Ascending aorta (tissue), 2 donors: Measurements from ENCODE around the gene FLRT1. TPM values are rescaled to one million over a fixed set of nuclear protein-coding genes. Genes with fewer than 3 reads are reported as not detected.

Experiments used
- DNase-seq, 2 donors: peaks; one replicate each; pipeline ENCODE4 v3.0.0-alpha.2; 2019; ENCODE audit warnings: low spot score in 2 of 2
- H3K27ac ChIP-seq, 2 donors: fragments of 200-600 bp; sonication (generic); one replicate each; pipeline ENCODE4 v1.5.1; 2016 to 2017; ENCODE audit warnings: mild to moderate bottlenecking in 1 of 2
- H3K27me3 ChIP-seq: fragments of 200-600 bp; sonication (generic); one replicate; pipeline ENCODE4 v1.5.1; 2017
- H3K36me3 ChIP-seq, 2 donors: fragments of 200-600 bp; sonication (generic); one replicate each; pipeline ENCODE4 v1.5.1; 2016
- H3K4me1 ChIP-seq, 2 donors: fragments of 200-600 bp; sonication (generic); one replicate each; pipeline ENCODE4 v1.5.1; 2016 to 2017; ENCODE audit warnings: mild to moderate bottlenecking in 1 of 2
- H3K4me3 ChIP-seq, 2 donors: fragments of 200-600 bp; sonication (generic); one replicate each; pipeline ENCODE4 v1.5.1; 2016 to 2017; ENCODE audit warnings: mild to moderate bottlenecking in 1 of 2
- H3K9me3 ChIP-seq, 2 donors: fragments of 200-600 bp; sonication (generic); one replicate each; pipeline ENCODE4 v1.5.1; 2016
- intact Hi-C: fragments of 100-400 bp; cut with DNase I; formaldehyde crosslinking; loops from one replicate; pipeline ENCODE4 v1.15.1; 2023
- total RNA-seq: library from RNA; depleted of rRNA; stranded (reverse); fragments of >200 nt; gene quantifications from one replicate; pipeline ENCODE4 v1.1.0, GENCODE V29; 2016
- TF ChIP-seq, protein P1 (sequence below), 3 experiments: fragments of 200-600 bp in 2 of 3; fragments of 450-650 bp in 1 of 3; sonication (generic) in 2 of 3; IDR thresholded peaks; one replicate each; pipeline ENCODE4 v1.5.1; 2016 to 2019; ENCODE audit warnings: antibody characterized with exemption in 3 of 3, mild to moderate bottlenecking in 1 of 3, moderate library complexity in 1 of 3

Gene FLRT1
- total RNA-seq, 1 donor from 2014 or later, result 10.3 TPM

DNA sequence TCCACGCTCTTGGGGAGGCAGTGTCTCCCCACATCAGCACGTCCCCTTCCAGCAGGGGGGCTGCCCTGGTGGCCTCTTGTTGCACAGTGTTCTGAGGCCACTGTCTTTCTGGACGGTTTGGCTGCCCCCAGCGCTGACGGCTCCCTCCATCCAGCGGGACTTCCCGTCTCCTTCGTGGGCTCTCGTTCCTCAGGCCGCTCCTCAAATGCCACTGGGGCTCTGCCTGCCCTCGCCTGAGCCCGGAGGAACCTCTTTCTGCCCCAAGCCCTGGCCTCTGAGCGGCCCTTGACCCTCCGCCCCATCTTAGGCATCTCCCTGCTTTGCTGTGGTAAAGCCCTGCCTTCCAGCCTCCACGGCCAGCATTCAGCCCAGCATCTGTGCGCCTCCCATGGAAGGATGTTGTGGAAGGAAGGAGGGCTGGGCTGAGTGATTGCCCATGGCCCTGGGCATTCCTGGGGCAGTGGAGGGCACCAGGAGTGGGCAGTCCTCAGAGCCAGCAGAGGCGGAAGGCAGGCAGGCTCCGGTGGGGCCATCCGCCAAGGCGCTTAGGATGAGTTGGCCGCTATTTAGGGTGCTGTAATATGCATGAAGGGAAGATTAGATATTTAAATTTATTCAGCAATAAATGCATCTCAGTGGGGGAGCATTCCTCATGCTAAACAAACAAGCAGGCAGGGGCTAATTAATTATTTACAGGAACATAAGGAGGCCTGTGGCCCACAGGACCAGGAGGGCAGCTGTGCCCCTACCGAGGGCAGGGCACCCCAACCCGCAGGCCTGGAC lies 31.7 kb upstream of the FLRT1 start:
- H3K27me3 ChIP-seq, result no peaks in the 10 kb centered on the region
- no peaks in the 10 kb centered on the region for H3K9me3 ChIP-seq
- H3K4me3 ChIP-seq, result no peak overlapping the region
- TF ChIP-seq, protein P1, sequence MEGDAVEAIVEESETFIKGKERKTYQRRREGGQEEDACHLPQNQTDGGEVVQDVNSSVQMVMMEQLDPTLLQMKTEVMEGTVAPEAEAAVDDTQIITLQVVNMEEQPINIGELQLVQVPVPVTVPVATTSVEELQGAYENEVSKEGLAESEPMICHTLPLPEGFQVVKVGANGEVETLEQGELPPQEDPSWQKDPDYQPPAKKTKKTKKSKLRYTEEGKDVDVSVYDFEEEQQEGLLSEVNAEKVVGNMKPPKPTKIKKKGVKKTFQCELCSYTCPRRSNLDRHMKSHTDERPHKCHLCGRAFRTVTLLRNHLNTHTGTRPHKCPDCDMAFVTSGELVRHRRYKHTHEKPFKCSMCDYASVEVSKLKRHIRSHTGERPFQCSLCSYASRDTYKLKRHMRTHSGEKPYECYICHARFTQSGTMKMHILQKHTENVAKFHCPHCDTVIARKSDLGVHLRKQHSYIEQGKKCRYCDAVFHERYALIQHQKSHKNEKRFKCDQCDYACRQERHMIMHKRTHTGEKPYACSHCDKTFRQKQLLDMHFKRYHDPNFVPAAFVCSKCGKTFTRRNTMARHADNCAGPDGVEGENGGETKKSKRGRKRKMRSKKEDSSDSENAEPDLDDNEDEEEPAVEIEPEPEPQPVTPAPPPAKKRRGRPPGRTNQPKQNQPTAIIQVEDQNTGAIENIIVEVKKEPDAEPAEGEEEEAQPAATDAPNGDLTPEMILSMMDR (IDR thresholded peaks at IDR 0.05), result no peak
- DNase-seq, result no peak
- no peaks in the 10 kb centered on the region for H3K36me3 ChIP-seq
- intact Hi-C loops, result no loop called here
- H3K27ac ChIP-seq, result no peak overlapping the region
- peaks cover 11 to 28% of the 10 kb centered on the region in 2 donors for H3K4me1 ChIP-seq

DNA sequence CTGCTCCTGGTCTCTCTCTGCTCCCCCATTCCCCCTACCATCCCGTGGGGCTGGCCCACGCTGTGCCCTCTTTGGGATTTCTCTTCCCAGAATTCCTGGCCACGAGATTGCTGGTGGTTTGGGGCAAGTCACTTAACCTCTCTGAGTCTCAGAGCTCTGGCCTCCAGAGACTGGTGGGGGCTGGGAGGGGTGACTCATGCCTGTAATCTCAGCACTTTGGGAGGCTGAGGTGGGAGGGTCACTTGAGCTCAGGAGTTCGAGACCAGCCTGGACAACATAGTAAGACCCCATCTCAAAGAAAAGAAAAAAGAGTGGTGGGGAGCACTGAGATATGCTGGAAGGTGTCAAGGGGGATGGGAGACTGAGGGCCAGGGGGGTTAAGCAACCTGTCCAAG lies 31.1 kb upstream of the FLRT1 start:
- H3K9me3 ChIP-seq, result no peaks in the 10 kb centered on the region
- peaks cover 8 to 22% of the 10 kb centered on the region in 2 donors for H3K4me1 ChIP-seq
- DNase-seq, result no peak
- intact Hi-C loops, result no loop called here
- TF ChIP-seq, protein P1 (IDR thresholded peaks at IDR 0.05), result no peak
- no peaks in the 10 kb centered on the region for H3K36me3 ChIP-seq
- H3K4me3 ChIP-seq, result no peak overlapping the region
- no peak overlapping the region for H3K27ac ChIP-seq
- H3K27me3 ChIP-seq, result no peaks in the 10 kb centered on the region

DNA sequence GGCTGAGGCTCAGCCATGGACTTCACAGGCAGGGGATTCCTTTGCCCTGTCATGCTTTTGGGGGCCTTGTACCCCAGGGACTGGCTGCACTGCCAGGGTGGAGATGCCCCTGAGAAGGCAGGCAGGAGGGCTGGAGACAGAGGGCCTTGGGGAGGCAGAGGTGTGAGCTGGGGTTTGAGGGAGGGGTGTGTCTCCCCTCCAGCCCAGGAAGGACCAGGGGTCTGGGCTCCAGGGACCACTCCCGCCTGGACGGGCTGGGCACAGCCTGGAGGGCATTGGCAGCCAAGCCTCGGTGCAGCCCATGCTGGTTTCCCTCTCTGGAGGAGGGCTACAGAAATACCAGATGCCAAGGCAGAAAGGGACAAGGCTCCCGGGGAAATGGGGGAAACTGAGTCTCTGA lies 30.0 kb upstream of the FLRT1 start:
- no peak for DNase-seq
- Histone ChIP-seq H3K9me3 (no peaks in the 10 kb centered on the region), H3K27ac (no peak overlapping the region), H3K4me1 (peaks cover 4 to 13% of the 10 kb centered on the region in 2 donors), H3K4me3 (no peak overlapping the region), H3K27me3 (no peaks in the 10 kb centered on the region), H3K36me3 (no peaks in the 10 kb centered on the region)
- intact Hi-C loops, result no loop called here
- TF ChIP-seq, protein P1 (IDR thresholded peaks at IDR 0.05), result no peak

DNA sequence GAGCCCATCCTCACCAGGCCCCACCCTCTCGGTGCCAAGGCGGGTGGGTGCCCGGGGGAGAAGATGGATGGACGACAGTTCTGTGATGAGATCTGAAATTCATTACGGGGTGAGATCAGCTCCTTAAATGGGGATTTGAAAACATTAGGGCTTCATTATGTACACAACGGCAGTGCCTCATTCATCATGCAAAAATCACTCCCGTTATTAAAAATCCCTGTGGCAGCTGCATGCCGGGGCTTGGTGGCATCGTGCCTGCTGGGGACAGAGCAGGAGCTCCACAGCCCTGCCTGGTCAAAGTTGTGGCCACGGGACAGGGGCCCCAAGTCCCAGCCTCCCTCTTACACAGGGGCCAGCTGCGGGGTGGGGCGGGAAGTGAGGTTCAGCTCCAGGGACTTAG lies 29.3 kb upstream of the FLRT1 start:
- Histone ChIP-seq H3K9me3 (no peaks in the 10 kb centered on the region), H3K36me3 (no peaks in the 10 kb centered on the region), H3K27ac (no peak overlapping the region), H3K4me1 (peaks cover 0 to 10% of the 10 kb centered on the region in 2 donors), H3K4me3 (no peak overlapping the region), H3K27me3 (no peaks in the 10 kb centered on the region)
- TF ChIP-seq, protein P1 (IDR thresholded peaks at IDR 0.05), result no peak
- no peak for DNase-seq
- intact Hi-C loops, result no loop called here

DNA sequence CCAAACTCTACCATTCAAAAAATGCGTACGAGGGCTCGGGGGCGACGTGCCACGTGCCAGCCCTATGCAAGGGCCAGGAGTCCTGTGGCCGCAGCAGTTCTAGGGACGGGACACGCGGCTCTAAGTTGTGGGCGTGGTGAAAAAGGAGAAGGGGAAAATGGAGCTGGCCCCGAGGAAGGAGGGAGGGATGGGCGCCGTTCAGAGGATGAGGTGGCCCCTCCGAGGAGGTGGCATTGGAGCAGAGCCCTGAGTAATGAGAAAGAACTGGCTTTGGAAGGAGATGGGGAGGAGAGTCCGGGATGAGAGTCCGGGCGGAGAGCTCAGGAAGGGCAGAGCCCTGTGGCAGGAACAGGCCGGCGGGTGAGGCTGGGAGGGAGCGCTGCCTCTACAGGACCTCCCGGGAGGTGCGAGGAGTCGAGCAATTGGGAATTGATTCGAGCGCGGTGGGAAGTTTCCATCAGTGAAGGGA lies 28.5 kb upstream of the FLRT1 start:
- peak overlapping the region; percentile 63 to 69 for H3K4me3 ChIP-seq
- H3K27me3 ChIP-seq, result no peaks in the 10 kb centered on the region
- H3K4me1 ChIP-seq, result peaks cover 0 to 10% of the 10 kb centered on the region in 2 donors
- intact Hi-C loops, result no loop called here
- H3K9me3 ChIP-seq, result no peaks in the 10 kb centered on the region
- peak in 1 of 2 donors; percentile 73 for DNase-seq
- H3K27ac ChIP-seq, result peak overlapping the region; percentile 67 to 74
- H3K36me3 ChIP-seq, result no peaks in the 10 kb centered on the region
- TF ChIP-seq, protein P1 (IDR thresholded peaks at IDR 0.05), result no peak
